Stimulated activated CD4-positive, alpha-beta T cell treated with anti-CD3 and anti-CD28 coated beads, Interleukin-12 subunit alpha, Interleukin-12 subunit beta, amount 100 ng/mL, for 48 hours (primary cell): ENCODE results near the gene TMIGD1.

Experiments used
- DNase-seq, 3 donors: peaks; one replicate each; pipeline ENCODE4 v3.0.0-alpha.2; 2020; ENCODE audit warnings: low read depth in 2 of 3, low spot score in 1 of 3

Gene TMIGD1

DNA sequence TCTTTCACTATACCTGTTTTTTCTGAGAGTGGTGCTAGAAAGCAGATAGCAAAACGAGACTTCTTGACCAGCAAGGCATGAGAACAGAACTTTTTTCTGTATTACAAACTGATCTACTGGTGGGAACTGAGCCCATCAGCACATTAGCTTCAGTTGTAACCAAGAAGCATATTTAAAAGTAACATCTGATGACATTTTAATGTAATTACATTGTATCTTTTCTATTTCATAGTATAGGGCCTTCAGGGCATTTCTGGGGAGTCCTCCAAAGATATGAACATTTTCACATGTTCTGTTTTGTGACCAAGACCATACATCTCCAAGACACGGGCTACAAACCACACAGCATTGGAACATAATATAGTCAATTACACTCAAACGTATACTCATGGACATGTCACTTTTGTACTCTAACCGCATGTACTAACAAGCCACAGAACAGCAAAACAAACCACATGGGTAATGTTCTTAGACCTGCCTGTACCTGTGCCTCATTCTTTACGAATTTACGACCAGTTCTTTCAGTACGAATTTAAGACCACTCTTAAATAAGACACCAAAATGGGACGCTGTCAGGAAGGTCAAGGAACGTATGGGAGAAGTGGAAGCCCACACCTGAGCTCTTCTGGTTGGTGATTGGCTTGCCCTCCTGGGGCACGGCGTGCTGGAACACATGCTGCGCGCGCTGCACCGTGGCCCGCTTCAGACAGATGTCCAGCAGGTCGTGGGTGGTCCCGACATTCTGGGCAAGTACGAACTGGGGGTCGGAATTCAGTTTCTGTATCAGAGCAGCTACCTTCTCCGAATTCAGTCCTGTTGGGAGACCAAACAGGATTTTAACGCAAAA lies 42.9 kb downstream of the TMIGD1 start:
- DNase-seq, result peak in 2 of 3 donors; percentile 22 to 23

DNA sequence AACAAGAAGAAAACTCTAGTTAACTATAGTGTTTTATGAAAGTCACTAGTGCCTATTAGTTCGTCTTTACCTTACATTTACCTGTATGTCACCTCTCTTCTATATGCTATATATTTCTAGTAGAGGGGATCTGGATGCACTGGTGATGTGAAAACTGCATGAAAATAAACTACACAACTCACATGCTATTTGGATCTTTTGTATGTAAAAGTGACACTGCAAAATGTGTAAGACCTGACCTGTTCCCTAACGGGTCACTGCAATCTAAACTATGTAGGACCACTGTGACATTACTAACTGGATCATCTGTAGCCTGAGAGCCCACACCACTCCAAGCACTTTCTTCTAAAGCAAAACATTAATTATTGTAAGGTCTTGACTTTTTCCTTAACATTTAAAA lies 43.8 kb downstream of the TMIGD1 start:
- no peak for DNase-seq

DNA sequence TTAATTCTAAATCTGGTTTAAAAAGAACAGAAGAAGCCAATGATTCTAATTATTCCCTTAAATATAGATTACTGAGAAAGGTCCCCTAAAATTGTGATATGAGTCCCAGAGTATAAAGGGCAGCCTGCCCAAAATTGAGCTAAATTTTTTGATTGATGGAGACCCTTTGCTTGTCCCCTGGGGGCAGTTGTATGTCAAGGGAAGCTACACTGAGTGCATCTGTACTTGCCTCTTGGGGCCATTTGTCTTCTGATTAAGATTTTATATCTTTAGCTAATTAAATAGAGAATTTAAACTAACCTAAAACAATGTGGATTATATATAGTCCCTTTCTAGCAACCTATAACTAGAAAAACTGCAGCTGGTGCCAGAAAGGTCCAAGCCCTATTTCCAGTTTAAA lies 54.7 kb downstream of the TMIGD1 start:
- DNase-seq, result no peak

DNA sequence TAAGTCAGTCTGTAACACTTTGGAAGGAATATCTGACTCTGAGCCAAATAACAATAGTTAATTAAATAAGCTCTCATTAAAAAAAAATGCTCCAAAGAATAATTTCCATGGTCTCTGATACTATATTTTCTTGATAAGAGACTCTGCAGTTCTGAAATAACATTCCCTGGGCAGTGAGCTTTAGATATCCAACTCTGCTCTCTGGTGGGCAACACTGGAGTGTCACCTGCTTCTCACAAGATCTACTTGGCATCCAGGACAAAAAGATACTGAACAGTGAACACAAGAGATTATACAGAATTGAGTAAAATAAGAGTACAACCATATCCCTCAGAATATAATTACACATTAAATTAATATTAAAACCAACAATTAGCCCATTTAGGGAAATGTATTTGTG lies 55.8 kb downstream of the TMIGD1 start:
- DNase-seq, result no peak

DNA sequence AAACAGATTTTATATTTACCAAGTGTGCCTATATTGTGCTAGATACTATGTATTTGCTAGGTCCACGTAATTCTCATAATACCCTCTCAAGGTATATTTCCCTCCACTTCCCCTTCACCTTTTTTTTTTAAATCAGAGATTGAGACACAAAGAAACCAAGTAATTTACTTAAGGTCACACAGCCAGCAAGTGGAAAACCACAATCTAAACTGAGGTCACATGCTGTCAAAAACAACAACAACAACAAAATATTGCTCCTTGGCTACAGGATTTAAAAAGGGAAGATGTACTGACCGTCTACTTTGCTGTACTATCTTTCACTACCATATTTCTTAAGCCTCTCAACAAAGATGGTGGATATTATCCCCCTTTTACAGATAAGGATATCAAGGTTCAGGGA lies 57.9 kb downstream of the TMIGD1 start:
- no peak for DNase-seq

DNA sequence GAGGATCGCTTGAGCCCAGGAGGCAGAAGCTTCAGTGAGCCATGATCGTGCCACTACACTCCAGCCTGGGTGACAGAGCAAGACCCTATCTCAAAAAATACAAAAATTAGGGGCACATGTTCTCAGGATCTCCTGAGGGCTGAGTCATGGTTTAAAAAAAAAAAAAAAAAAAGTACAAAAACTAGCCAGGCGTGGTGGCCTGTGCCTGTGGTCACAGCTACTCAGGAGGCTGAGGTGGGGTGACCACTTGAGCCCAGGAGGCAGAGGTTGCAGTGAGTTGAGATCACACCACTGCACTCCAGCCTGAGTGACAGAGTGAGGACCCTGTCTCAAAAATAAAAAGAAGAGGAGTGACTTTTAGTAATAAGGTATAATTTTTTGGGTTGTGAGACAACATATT lies 59.0 kb downstream of the TMIGD1 start:
- no peak for DNase-seq

DNA sequence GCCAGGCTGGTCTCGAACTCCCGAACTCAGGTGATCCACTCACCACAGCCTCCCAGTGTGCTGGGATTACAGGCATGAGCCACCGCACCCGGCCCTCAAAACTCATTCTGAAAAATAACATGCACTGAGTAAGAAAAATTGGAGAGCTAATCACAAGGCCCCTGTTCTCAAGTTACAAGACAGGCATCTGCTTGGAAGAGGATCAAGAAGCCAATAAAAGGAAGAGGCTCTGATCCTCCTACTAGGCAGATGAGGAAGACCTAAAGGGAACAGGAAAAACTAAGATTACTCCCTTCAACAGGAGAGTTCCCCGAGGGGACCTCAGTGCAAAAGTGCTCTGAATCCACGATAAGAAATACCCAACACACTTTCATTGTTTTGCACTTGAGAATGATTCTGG lies 60.5 kb downstream of the TMIGD1 start:
- DNase-seq, result no peak

DNA sequence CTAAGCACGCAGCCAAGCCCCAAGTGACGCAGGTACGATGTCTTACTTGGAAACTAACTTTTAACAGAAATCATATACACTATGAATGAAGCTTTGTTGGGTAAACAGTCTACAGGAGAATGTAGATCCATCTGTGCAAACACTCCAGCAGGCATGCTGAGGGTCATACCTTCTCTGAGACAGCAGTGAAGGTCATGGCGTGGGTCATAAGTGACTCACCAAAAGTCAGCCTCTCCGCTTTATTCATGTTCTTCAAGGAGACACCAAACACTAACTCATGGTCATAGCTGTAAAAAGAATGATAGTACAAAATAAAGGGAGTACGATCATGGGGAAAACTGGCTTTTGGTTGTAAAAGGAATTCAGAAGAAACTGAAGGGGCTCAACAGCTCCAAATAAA lies 62.8 kb downstream of the TMIGD1 start:
- DNase-seq, result no peak

DNA sequence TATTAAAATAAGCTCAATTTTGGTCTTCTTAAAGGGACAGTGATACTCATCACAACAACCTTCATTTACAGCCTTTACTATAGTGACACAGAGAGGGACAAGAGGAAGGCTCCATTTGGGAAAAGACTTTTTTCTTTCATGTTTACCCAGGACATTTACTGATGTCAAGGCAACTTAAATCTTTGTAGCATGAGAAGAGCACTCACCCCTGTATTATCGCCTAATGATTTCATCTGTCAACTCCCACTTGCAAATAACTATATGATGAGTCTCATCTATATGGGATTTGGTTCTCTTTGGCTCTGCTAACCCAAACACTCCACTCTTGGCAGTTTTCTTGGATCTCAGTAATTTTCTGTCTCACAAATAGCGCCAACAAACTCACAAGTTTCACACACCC lies 66.2 kb downstream of the TMIGD1 start:
- no peak for DNase-seq
